Measurements from ENCODE around the gene PPP1R27.

Gene PPP1R27

GRCh38 chr17:81819708-81820107 is 15.1 kb downstream of the PPP1R27 start:
- DNase-seq, result no peak

- DNase-seq, result no peak
These were observed 17.1 kb downstream of the PPP1R27 start for GRCh38 chr17:81817758-81818147.

GRCh38 chr17:81815646-81815986 is 19.2 kb downstream of the PPP1R27 start:
- DNase-seq, result no peak

- no peak for DNase-seq
These were observed 19.9 kb downstream of the PPP1R27 start for GRCh38 chr17:81814748-81815645.

GRCh38 chr17:81813861-81814683 is 20.8 kb downstream of the PPP1R27 start:
- no peak for DNase-seq

- DNase-seq, result no peak
These were observed 21.5 kb downstream of the PPP1R27 start for GRCh38 chr17:81813371-81813684.

GRCh38 chr17:81812571-81813370 is 22.1 kb downstream of the PPP1R27 start:
- DNase-seq, result no peak

GRCh38 chr17:81811705-81812570 is 22.9 kb downstream of the PPP1R27 start:
- DNase-seq, result no peak

DNA sequence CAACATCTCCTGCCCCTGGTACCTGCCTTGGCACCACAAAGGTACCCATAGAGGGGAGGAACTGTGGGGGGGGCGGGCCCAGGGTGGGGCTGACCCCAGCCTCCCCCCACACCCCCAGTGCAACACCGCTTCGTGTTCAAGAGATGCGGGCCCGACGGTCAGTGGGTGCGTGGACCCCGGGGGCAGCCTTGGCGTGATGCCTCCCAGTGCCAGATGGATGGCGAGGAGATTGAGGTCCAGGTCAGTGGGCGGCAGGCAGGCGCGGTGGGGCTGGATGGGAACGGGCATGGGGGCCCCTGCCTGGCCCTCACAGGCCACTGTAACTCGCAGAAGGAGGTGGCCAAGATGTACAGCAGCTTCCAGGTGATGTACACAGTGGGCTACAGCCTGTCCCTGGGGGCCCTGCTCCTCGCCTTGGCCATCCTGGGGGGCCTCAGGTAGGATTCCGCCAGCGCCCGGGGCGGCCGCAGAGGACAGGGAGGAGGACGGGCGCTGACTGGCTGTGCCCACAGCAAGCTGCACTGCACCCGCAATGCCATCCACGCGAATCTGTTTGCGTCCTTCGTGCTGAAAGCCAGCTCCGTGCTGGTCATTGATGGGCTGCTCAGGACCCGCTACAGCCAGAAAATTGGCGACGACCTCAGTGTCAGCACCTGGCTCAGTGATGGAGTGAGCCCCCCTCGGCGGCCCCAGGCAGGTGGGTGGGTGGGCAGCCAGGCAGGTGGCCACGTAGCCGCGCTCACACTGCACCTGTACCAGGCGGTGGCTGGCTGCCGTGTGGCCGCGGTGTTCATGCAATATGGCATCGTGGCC is 23.8 kb downstream of the PPP1R27 start:
- no peak for DNase-seq

GRCh38 chr17:81810476-81810875 is 24.4 kb downstream of the PPP1R27 start:
- DNase-seq, result no peak

DNA sequence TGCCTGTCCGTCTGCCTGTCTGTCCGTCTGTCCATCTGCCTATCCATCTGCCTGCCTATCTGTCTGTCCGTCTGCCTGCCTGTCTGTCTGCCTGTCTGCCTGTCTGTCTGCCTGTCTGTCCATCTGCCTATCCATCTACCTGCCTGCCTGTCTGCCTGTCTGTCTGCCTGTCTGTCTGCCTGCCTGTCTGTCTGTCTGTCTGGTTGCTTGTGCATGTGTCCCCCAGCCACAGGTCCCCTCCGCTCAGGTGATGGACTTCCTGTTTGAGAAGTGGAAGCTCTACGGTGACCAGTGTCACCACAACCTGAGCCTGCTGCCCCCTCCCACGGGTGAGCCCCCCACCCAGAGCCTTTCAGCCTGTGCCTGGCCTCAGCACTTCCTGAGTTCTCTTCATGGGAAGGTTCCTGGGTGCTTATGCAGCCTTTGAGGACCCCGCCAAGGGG is 25.3 kb downstream of the PPP1R27 start:
- DNase-seq, result no peak

- no peak for DNase-seq
These were observed 25.9 kb downstream of the PPP1R27 start for GRCh38 chr17:81808778-81809555.

GRCh38 chr17:81807839-81808238 is 27.0 kb downstream of the PPP1R27 start:
- no peak for DNase-seq

DNA sequence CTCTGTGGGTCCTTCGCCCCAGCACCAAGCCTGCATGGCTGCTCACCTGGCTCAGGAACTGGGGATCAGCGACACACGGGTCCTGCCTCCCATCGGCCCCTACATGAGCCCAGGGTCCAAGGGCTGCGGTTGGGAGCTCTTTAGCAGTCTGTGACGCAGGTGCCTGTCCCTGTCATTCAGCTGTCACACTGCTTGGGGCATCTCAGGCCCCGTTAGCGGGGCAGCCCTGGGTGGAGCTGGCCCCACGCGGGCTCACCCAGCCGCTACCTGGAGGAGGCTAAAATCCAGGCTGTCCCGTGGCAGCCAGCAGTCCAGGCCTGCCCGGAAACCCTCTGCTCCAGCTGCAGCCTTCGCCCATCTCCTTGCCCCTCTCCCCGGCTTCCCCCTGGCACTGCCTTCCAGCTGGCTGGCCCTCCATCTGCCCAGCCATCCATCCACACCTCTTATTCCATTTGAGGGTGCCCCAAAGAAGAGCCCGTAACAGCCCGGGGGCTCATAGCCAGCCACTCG is 27.6 kb downstream of the PPP1R27 start:
- DNase-seq, result no peak

- no peak for DNase-seq
These were observed 28.2 kb downstream of the PPP1R27 start for GRCh38 chr17:81806461-81807209.

GRCh38 chr17:81805707-81806460 is 29.0 kb downstream of the PPP1R27 start:
- no peak for DNase-seq

DNA sequence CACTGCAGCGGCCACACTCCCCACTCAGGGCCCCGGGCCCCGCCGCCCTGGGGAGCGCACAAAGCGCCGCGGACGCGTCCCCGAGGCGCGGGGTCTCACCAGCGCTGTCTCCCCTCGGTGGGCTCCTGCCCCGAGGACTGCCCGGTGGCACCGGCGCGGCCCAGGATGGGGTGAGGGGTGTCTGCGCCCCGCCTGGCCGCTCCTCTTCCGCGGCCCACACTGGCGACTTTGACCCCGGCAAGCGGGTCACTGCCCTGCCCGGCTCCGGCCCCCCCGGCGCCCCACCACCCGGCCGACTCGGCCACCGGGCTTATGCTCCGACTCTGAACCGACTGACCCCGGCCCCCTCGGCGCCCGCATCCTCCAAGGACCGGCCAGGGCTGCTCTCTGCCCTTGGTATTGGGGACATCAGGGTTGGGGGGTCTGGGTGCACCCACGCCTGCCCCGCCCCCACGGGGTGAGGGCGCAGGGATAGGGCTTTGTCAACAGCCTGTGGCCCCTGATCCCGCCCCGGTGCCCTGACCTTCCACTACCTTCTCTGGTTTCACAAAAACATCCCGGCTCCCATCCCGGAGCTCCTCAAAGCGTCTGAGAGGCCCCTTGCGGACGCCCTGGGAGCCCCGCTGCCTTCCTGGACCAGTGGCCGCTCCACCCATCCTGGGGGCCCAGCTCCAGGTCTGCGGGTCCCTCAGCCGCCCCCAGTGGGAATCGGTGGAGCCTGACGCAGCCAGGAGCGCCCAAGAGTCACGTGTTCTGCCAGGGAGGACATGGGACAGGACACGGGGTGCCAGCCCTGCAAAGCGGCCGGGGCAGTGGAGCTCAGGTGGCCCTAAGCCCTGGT is 30.1 kb downstream of the PPP1R27 start:
- no peak for DNase-seq

Data from activated CD4-positive, alpha-beta T cell treated with anti-CD3 and anti-CD28 coated beads, Interleukin-2, amount 50 U/mL, for 48 hours (primary cell).